ENCODE measurements around the gene GNAZ. TPM values are rescaled to one million over a fixed set of nuclear protein-coding genes. Genes with fewer than 3 reads are reported as not detected.

GNAZ gene
- total RNA-seq, 1 experiment from 2014 or later: 1.2 TPM

DNA sequence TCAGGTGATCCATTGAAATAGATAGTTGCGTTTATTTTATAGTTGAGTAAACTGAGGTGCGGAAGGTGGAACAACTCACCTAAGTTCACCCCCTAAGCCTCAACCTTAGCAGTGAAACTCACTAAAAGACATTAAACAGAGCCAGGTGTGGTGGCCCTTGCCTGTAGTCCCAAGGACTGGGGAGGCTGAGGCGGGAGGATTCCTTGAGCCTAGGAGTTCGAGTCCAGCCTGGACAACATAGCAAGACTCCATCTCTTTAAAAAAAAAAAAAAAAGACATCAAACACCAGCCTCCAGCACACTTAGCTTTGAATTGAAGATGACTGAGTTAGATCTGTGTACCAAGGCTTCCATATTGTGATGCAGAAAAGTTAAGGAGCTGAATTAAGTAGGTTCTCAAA, 74.1 kb downstream of the GNAZ start:
- H3K9me3 ChIP-seq (ENCODE audit: insufficient read depth, low read depth): no peaks in the 10 kb centered on the region
- DNase-seq: no peak
- H4K20me1 ChIP-seq (ENCODE audit: insufficient read depth): no peaks in the 10 kb centered on the region
- H3F3A ChIP-seq (ENCODE audit: insufficient read depth, low read depth): peaks cover 17% of the 10 kb centered on the region; the same call in 1 of the 2 replicates
- H3K4me2 ChIP-seq: peak overlapping the region; percentile 56
- H3K27ac ChIP-seq: no peak overlapping the region
- no peak overlapping the region for H2AFZ ChIP-seq
- no peak for TF ChIP-seq EZH2 (IDR thresholded peaks at IDR 0.05; ENCODE audit: low read depth)
- no peak for TF ChIP-seq CTCF (conservative IDR thresholded peaks at IDR 0.05)
- no TSS peak for BruUV-seq (replicated peaks)
- H3K36me3 ChIP-seq (ENCODE audit: low read depth): no peaks in the 10 kb centered on the region
- H3K9me2 ChIP-seq (ENCODE audit: insufficient read depth): no peaks in the 10 kb centered on the region
- POLR2A ChIA-PET (ENCODE audit: unreplicated experiment): interaction anchor here (0.6 kb wide), 1 partner anchor 82 kb away, joined by 3 read pairs; no protein-coding TSS in a partner anchor
- CTCF ChIA-PET: interaction anchor here (0.6 to 1.4 kb wide), 4 partner anchors 13 to 1443 kb away, joined by 4 to 10 read pairs (median 7); no protein-coding TSS in a partner anchor
- H3K4me3 ChIP-seq: peak overlapping the region; percentile 20; the same call in 1 of the 2 replicates
- no peaks in the 10 kb centered on the region for H3K79me2 ChIP-seq (ENCODE audit: low read depth)
- intact Hi-C loops (cut with micrococcal nuclease; ENCODE audit: unreplicated experiment): no loop called here
- H3K4me1 ChIP-seq (replicated peaks; ENCODE audit: insufficient read depth): peaks cover 22% of the 10 kb centered on the region
- no peaks in the 10 kb centered on the region for H3K27me3 ChIP-seq (ENCODE audit: insufficient read depth, low read depth)

DNA sequence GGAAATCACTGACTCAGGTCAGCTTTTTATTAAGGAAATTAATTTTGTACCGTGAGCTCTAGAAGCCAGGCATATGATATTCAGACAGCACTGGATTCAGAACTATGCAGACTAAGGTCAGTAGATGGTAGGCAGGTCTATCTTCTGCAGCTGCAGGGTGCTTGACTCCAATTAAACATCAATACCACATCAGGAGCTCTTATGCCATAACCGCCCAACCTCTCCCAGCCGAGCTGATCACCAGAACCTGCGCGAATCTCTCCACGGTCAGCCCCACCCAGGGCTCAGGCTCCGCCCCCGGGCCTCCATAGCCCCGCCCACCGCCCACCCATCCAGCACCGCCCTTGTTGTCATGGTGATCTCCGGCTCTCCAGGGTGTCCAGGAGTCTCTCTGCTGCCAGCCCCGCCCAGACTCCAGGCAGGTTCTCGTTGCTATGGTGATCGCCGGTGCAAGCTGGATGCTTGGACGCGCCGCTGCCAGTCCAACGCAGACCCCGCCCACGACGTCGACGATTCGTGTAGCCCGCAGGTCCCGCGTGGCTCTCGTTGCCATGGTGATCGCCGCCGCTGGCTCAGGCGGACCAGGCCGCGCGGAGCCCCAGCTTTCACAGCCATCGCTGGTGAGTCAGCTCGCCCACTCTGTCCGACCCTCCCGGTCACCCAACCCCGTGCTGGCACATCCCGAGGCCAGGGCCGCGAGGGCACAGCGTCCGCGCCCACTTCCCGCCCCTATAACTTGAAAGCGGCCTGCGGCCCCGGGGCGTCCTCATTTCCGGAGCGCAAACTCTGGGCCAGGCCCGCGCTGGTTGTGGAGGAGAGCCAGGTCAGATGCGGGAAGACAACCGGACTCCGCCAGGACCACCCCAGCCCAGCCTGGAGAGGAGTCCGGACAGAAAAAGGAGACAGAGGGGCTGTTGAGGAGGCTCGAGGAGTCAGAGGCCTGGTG, 74.9 kb downstream of the GNAZ start, which contains the start of gene RAB36:
Gene RAB36, plus strand, starts transcription at position 546 of the 946 bp plus-strand sequence. CDS start 1,140 bp downstream, outside the sequence.
- Histone ChIP-seq H3K4me3 (peak within 1 kb of the TSS; percentile 48; the same call in 1 of the 2 replicates), H3K9me3 (ENCODE audit: insufficient read depth, low read depth) (no peaks in the 10 kb centered on the region), H3K4me2 (peak within 1 kb of the TSS; percentile 62), H4K20me1 (ENCODE audit: insufficient read depth) (no peaks in the 10 kb centered on the region), H2AFZ (peak within 1 kb of the TSS; percentile 37; the same call in 1 of the 2 replicates), H3K9me2 (ENCODE audit: insufficient read depth) (no peaks in the 10 kb centered on the region), H3K27ac (no peak within 1 kb of the TSS), H3K79me2 (ENCODE audit: low read depth) (no peaks in the 10 kb centered on the region), H3K27me3 (ENCODE audit: insufficient read depth, low read depth) (no peaks in the 10 kb centered on the region), H3K4me1 (replicated peaks; ENCODE audit: insufficient read depth) (peaks cover 22% of the 10 kb centered on the region), H3K36me3 (ENCODE audit: low read depth) (no peaks in the 10 kb centered on the region), H3F3A (ENCODE audit: insufficient read depth, low read depth) (peaks cover 17% of the 10 kb centered on the region; the same call in 1 of the 2 replicates)
- TF ChIP-seq EZH2 (IDR thresholded peaks at IDR 0.05; ENCODE audit: low read depth) (no peak), CTCF (conservative IDR thresholded peaks at IDR 0.05) (no peak)
- DNase-seq: peak; percentile 90 to 95
- intact Hi-C loops (cut with micrococcal nuclease; ENCODE audit: unreplicated experiment): no loop called here
- ChIA-PET POLR2A (ENCODE audit: unreplicated experiment) (interaction anchor here (0.6 kb wide), 1 partner anchor 445 kb away, joined by 4 read pairs; no protein-coding TSS in a partner anchor), CTCF (interaction anchor here (1.0 to 1.4 kb wide), 3 partner anchors 12 to 137 kb away, joined by 4 to 10 read pairs (median 7); no protein-coding TSS in a partner anchor)
- BruUV-seq (replicated peaks): no TSS peak

- intact Hi-C loops (cut with micrococcal nuclease; ENCODE audit: unreplicated experiment): no loop called here
- no peaks in the 10 kb centered on the region for H3K79me2 ChIP-seq (ENCODE audit: low read depth)
- peak overlapping the region; percentile 37; the same call in 1 of the 2 replicates for H2AFZ ChIP-seq
- no peaks in the 10 kb centered on the region for H3K9me3 ChIP-seq (ENCODE audit: insufficient read depth, low read depth)
- H3K4me1 ChIP-seq (replicated peaks; ENCODE audit: insufficient read depth): peaks cover 22% of the 10 kb centered on the region
- H3F3A ChIP-seq (ENCODE audit: insufficient read depth, low read depth): peaks cover 17% of the 10 kb centered on the region; the same call in 1 of the 2 replicates
- ChIA-PET POLR2A (ENCODE audit: unreplicated experiment) (interaction anchor here (0.6 kb wide), 2 partner anchors 97 to 444 kb away, joined by 4 read pairs; no protein-coding TSS in a partner anchor), CTCF (interaction anchor here (0.8 to 1.4 kb wide), 2 partner anchors 136 to 748 kb away, joined by 4 to 7 read pairs; partner anchors contain the start of gene MIF)
- H3K27me3 ChIP-seq (ENCODE audit: insufficient read depth, low read depth): no peaks in the 10 kb centered on the region
- H3K27ac ChIP-seq: no peak overlapping the region
- no peaks in the 10 kb centered on the region for H3K36me3 ChIP-seq (ENCODE audit: low read depth)
- H3K4me2 ChIP-seq: peak overlapping the region; percentile 62
- H3K9me2 ChIP-seq (ENCODE audit: insufficient read depth): no peaks in the 10 kb centered on the region
- H3K4me3 ChIP-seq: peak overlapping the region; percentile 48; the same call in 1 of the 2 replicates
- no TSS peak for BruUV-seq (replicated peaks)
- H4K20me1 ChIP-seq (ENCODE audit: insufficient read depth): no peaks in the 10 kb centered on the region
- no peak for TF ChIP-seq CTCF (conservative IDR thresholded peaks at IDR 0.05)
- no peak for TF ChIP-seq EZH2 (IDR thresholded peaks at IDR 0.05; ENCODE audit: low read depth)
- DNase-seq: no peak
Measured at GRCh38 chr22:23145878-23146470, 75.7 kb downstream of the GNAZ start.
